GM18858 (cell line): ENCODE results near the gene OR10A6.

Source experiments
- ATAC-seq: cut with Tn5 transposase; IDR thresholded peaks from one replicate; pipeline ENCODE4 v1.9.1; 2021; ENCODE audit not compliant: unreplicated experiment

The OR10A6 gene

GRCh38 chr11:7910286-7910788 is 20.7 kb downstream of the OR10A6 start:
- no peak for ATAC-seq

DNA sequence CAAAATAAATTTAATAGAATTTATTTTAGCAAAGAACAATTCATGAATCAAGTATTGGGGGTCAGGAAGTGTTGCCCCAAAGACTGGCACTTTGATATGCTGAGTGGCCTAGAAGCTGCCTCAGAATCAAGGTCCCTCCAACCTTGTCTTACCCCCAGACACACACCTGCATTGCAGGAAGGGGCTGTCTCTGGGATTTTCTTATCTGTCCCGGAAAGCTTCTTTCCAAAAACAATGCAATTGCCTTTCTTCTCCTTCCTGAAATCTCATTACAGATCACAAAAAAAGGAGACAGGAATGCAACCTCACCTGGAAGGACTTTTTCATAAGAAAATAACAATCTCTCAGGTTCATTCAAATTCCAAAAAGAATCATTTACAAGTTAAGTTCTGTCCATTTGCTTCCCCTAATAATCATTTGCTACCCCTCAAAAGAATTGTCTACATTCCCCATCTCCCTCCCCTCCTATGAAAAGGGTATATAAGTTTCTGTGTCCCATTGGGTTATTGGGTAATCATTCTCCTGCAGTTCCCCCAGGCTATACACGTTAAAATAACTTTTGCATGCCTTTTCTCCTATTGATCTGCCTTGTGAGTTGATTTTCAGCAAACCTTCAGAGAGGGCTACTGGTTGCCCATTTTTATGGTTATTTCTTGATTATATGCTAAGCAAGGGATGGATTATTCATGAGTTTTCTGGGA is 21.3 kb downstream of the OR10A6 start:
- ATAC-seq: no peak

GRCh38 chr11:7907121-7907520 is 23.9 kb downstream of the OR10A6 start:
- ATAC-seq: no peak

DNA sequence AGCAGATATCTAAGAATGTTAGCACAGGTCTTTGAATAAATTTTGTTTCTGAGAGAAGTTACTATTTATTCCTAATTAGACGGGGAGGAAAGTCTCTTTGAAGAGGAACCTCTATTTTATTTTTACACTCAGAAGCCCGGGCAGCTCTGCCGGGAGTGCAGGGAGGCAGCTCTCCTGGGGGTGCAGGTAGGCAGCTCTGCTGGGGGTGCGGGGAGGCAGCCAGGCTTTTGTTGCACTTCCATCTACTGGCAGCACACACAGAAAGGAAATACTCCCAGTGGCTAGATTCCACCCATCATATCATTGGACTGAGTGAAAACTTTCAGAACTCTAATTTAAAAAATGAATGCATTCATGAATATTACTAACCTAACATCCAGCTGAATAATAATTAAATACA is 24.6 kb downstream of the OR10A6 start:
- ATAC-seq: no peak

- no peak for ATAC-seq
These were observed 25.1 kb downstream of the OR10A6 start for GRCh38 chr11:7905961-7906429.

DNA sequence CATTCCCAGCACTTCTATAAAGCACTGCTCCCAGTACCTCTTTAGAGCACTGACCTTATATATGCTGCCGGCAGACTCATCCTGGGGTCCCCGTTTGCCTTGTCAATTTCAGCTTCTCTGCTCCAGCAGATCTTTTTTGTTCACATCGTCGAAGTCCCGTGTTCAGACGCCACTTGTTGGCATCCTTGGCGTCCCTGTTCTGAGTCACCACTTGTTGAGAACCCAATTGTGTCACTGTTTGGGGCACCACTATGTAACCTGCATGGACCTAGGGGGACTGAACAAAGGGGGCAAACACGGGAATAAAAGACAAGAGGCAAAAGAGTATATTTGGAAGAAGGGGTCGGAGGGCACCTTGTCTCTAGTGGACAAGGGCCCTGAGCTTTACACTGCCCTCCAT is 25.5 kb downstream of the OR10A6 start:
- no peak for ATAC-seq

- no peak for ATAC-seq
These were observed 26.2 kb downstream of the OR10A6 start for GRCh38 chr11:7904917-7905316.

- no peak for ATAC-seq
These were observed 27.1 kb downstream of the OR10A6 start for GRCh38 chr11:7903940-7904339.

DNA sequence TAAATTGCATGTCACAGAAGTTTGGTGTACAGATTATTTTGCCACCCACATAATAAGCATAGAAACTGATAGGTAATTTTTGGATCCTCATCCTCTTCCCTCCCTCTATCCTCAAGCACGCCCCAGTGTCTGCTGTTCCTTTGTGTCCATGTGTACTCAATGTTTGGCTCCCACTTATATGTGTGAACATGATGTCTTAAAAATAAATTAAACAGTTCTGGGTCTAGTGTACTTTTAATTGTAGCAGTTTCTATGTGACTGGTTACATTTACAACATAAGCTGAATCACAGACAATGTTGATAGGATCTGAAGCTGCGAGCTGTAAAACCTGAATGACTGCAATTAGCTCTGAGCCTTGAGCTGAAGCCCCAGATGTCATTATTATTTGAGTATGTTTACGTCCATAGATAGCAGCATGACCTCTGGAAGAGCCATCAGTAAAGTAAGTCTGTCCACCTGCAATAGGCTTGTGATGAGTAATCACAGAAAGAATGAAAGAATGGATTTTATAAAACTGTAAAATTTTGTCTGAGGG is 29.7 kb downstream of the OR10A6 start:
- ATAC-seq: no peak

GRCh38 chr11:7900686-7901085 is 30.4 kb downstream of the OR10A6 start:
- ATAC-seq: no peak

GRCh38 chr11:7899418-7899817 is 31.6 kb downstream of the OR10A6 start:
- no peak for ATAC-seq

- ATAC-seq: no peak
These were observed 32.3 kb downstream of the OR10A6 start for GRCh38 chr11:7898666-7899283.

GRCh38 chr11:7896009-7896785 is 34.9 kb downstream of the OR10A6 start:
- no peak for ATAC-seq

GRCh38 chr11:7894251-7894650 is 36.8 kb downstream of the OR10A6 start:
- no peak for ATAC-seq

GRCh38 chr11:7893796-7894195 is 37.3 kb downstream of the OR10A6 start:
- ATAC-seq: no peak

- peak; percentile 44 for ATAC-seq
These were observed 38.2 kb downstream of the OR10A6 start for GRCh38 chr11:7892840-7893254.

GRCh38 chr11:7892059-7892699 is 38.9 kb downstream of the OR10A6 start:
- peak; percentile 34 for ATAC-seq

DNA sequence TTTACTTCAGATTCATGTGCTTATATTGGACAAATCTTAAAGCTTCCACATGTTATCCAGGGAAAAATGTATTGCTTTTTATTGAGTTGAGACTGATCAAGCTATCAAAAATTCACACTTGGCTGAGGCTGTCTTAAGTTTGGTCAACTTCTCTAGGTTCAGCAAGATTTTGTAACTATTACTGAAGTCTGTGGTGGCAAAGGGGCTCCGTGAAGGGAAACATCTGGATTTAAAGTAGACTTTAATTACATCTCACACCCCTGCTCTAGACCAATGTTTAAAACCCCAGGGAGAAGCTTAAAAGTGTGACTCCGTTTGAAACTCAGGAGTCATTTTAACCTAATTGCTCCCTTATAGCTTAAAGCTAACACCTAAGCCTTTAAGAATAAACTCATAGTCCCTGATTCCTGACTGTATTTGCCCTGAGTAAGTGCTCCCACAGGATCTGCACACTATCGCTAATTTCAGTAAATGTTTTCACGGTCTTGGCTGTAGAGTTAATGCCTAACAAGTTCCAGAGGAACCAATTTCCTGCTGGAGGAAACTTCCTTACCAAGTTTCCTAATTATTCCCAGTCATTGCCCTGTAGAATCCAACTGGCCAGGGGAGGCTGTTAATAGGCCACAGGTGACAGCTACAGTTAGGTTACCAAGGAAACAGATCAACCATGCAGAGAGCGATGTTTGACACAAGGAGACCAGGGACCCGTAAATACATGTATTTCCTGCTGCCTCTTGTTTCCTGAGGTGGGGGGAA is 40.5 kb downstream of the OR10A6 start:
- ATAC-seq: no peak

DNA sequence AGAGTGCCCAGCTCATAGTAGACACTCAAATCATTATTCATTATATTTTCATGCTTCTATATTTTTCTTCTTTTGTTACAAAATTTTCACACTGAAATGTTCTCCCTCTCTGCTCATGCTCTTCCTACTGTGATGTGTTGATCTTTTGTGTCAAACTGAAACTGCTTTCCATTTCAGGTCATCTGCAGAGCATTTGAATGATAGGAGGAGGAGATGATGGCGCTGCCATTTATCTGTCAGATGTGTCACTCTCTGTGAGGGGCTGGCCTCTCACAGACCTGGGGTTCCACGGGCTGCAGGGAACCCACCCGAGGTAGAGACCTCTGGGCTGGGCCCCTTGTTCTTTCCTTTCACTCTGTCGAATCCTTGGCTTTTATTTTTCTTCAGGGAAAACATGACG is 41.1 kb downstream of the OR10A6 start:
- no peak for ATAC-seq

GRCh38 chr11:7882860-7883259 is 48.2 kb downstream of the OR10A6 start:
- ATAC-seq: no peak
